Lower lobe of right lung (tissue), 2 donors: ENCODE data around the gene PHF13. TPM values are rescaled to one million over a fixed set of nuclear protein-coding genes. Genes with fewer than 3 reads are reported as not detected.
"Not testable (repeated sequence)": the region's sequence is repeated elsewhere in the genome, so short reads cannot be mapped to it uniquely, and the experiment has no call there.

ENCODE experiments used
- ATAC-seq, 2 donors: fragments of 200-7000 bp; cut with Tn5 transposase; one replicate each; pipeline ENCODE4 v1.9.1; 2020 to 2022; ENCODE audit warnings: mild to moderate bottlenecking in 2 of 2, moderate library complexity in 2 of 2
- DNase-seq: peaks from one replicate; pipeline ENCODE4 v3.0.0-alpha.2; 2020
- H3K27ac ChIP-seq: fragments of 200-600 bp; one replicate; pipeline ENCODE4 v1.8.0; 2022
- H3K27me3 ChIP-seq: fragments of 200-600 bp; one replicate; pipeline ENCODE4 v1.8.0; 2022; ENCODE audit warnings: low read depth
- H3K36me3 ChIP-seq: fragments of 200-600 bp; one replicate; pipeline ENCODE4 v1.8.0; 2022; ENCODE audit warnings: mild to moderate bottlenecking
- H3K4me1 ChIP-seq: fragments of 200-600 bp; one replicate; pipeline ENCODE4 v1.8.0; 2022
- H3K4me3 ChIP-seq: fragments of 200-600 bp; one replicate; pipeline ENCODE4 v1.8.0; 2022; ENCODE audit warnings: mild to moderate bottlenecking
- H3K9me3 ChIP-seq: fragments of 200-600 bp; one replicate; pipeline ENCODE4 v1.8.0; 2022
- intact Hi-C: fragments of 100-400 bp; cut with DNase I; formaldehyde crosslinking; loops from one replicate; pipeline ENCODE4 v1.11.0; 2022
- total RNA-seq: library from RNA; stranded (reverse); fragmentation: NEBNext Ultra II Directional; extraction: Animal tissue kit (Norgen Biotek cat#: 25700); gene quantifications from one replicate; pipeline ENCODE4 v1.2.1, GENCODE V29; 2021
- TF ChIP-seq, protein P1 (sequence below): fragments of 200-600 bp; IDR thresholded peaks from one replicate; pipeline ENCODE4 v1.8.0; 2022; ENCODE audit warnings: antibody characterized with exemption, mild to moderate bottlenecking
- donor health status: DM: no; HTN: yes; CAD: no; lungs with severe emphysema.

Gene PHF13
- total RNA-seq, 1 donor from 2014 or later = 10.2 TPM

DNA sequence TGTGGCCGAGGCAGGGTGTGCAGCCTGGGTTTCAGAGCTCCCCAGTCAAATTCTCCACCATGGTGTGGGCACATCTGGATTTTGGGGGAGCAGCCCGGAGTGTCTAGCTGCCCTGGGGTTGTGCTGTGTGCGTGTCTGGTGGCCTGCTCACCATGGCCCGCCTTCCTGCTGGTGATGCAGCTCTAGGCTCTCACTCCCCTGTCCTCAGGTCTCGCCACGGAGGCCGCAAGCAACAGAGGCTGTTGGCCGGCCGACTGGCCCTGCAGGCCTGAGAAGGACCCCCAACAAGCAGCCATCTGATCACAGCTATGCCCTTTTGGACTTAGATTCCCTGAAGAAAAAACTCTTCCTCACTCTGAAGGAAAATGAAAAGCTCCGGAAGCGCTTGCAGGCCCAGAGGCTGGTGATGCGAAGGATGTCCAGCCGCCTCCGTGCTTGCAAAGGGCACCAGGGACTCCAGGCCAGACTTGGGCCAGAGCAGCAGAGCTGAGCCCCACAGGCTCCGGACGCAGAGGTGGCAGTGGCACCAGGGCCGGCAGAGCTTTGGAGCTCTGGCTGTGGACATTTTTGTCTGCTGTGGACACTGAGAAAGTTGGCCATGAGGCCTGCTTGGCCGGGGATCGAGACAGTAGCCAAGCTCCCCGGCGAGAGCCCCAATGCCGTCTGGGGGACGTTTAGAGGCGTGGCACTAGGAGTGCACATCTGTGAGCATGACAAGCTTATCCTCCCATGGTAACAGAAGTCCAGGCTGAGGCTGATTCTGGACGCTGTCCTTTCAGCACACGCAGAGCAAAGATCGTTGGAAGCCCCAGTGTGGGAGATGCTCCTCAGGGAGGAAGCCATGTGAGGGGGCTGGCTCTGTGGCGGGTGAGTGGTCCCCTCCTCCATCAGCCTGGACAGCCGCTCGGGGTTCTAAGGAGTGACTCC lies 19.3 kb downstream of the PHF13 start:
- no peak for ATAC-seq
- TF ChIP-seq, protein P1, sequence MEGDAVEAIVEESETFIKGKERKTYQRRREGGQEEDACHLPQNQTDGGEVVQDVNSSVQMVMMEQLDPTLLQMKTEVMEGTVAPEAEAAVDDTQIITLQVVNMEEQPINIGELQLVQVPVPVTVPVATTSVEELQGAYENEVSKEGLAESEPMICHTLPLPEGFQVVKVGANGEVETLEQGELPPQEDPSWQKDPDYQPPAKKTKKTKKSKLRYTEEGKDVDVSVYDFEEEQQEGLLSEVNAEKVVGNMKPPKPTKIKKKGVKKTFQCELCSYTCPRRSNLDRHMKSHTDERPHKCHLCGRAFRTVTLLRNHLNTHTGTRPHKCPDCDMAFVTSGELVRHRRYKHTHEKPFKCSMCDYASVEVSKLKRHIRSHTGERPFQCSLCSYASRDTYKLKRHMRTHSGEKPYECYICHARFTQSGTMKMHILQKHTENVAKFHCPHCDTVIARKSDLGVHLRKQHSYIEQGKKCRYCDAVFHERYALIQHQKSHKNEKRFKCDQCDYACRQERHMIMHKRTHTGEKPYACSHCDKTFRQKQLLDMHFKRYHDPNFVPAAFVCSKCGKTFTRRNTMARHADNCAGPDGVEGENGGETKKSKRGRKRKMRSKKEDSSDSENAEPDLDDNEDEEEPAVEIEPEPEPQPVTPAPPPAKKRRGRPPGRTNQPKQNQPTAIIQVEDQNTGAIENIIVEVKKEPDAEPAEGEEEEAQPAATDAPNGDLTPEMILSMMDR = no peak
- H3K9me3 ChIP-seq = no peaks in the 10 kb centered on the region
- no peaks in the 10 kb centered on the region for H3K27me3 ChIP-seq
- no peak overlapping the region for H3K27ac ChIP-seq
- peaks cover 100% of the 10 kb centered on the region for H3K36me3 ChIP-seq
- no peaks in the 10 kb centered on the region for H3K4me1 ChIP-seq
- intact Hi-C loops = no loop called here
- no peak overlapping the region for H3K4me3 ChIP-seq
- no peak for DNase-seq

DNA sequence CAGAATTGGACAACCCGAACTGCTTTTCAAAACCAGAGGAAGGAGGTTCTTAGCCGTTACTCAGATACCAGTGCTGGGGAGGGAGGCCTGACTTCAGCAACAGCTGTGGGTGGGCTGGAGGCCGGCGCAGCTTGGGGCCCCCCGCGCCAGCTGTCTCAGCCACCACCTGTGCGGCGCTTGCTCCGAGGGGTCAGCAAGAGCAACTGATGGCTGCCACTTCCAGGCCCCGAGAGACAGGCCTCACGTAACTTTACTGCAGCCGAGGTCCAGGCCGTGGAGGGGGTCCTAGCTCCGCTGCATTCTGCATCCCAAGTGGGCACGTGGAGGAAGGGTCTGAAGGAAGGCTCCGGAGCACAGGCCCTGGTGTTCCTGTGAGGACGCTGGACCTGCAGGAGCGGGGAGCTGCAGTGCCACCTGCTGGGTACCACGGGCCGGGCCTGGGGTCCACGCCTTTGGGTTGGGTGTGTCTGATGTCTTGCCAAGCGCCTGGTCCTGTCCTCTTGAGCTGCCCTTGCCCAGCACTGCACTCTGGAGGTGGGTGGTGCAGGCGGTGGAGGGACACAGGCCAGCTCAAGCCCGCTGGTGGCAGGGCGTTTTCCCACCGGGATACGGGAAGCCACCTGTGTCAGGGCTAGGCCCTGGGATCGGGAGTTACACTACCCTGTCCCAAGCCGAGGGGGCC lies 21.0 kb downstream of the PHF13 start:
- peak; percentile 69 to 78 for ATAC-seq
- H3K27me3 ChIP-seq = no peaks in the 10 kb centered on the region
- TF ChIP-seq, protein P1 = peak; percentile 41
- no peak overlapping the region for H3K27ac ChIP-seq
- peaks cover 98% of the 10 kb centered on the region for H3K36me3 ChIP-seq
- intact Hi-C loops = no loop called here
- no peaks in the 10 kb centered on the region for H3K9me3 ChIP-seq
- H3K4me1 ChIP-seq = no peaks in the 10 kb centered on the region
- H3K4me3 ChIP-seq = no peak overlapping the region
- peak; percentile 73 for DNase-seq

DNA sequence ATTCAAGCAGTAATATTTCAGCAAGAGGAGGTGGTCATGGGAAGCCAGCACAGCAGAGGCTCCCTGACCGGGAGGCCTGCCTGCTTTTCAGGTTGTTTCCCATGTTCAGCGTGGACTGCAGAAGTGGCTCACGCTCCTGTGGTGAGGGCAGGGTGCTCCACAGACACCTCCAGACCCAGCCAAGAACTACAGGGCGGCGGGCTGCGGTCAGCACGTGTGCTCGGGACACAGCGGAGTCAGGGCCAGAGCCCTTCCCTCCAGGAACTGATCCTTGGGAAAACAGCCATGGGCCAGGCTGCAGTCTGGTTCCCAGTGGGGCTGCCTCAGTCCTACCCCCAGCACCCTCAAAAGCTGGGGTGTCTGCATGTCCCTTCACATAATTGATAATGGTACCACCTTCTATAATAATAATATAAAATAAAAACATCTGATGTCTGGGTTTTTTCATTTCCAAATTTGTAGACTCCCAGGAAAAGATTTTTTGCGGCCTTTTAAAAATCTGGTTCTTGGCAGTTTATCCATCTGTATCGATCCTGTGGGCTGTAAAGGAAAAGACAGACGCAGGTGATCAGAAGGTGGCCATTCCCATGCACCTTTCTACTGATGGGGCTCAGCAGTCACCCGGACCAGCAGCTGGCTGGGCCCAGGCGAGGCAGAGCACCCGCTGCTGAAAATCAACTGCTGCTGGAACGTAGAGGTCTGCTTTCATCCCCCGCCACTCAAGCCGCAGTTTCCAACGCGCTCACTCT lies 21.8 kb downstream of the PHF13 start:
- TF ChIP-seq, protein P1 = no peak
- Histone ChIP-seq H3K9me3 (no peaks in the 10 kb centered on the region), H3K27ac (no peak overlapping the region), H3K36me3 (peaks cover 98% of the 10 kb centered on the region), H3K27me3 (no peaks in the 10 kb centered on the region), H3K4me3 (no peak overlapping the region), H3K4me1 (no peaks in the 10 kb centered on the region)
- DNase-seq = no peak
- intact Hi-C loops = no loop called here
- no peak for ATAC-seq

DNA sequence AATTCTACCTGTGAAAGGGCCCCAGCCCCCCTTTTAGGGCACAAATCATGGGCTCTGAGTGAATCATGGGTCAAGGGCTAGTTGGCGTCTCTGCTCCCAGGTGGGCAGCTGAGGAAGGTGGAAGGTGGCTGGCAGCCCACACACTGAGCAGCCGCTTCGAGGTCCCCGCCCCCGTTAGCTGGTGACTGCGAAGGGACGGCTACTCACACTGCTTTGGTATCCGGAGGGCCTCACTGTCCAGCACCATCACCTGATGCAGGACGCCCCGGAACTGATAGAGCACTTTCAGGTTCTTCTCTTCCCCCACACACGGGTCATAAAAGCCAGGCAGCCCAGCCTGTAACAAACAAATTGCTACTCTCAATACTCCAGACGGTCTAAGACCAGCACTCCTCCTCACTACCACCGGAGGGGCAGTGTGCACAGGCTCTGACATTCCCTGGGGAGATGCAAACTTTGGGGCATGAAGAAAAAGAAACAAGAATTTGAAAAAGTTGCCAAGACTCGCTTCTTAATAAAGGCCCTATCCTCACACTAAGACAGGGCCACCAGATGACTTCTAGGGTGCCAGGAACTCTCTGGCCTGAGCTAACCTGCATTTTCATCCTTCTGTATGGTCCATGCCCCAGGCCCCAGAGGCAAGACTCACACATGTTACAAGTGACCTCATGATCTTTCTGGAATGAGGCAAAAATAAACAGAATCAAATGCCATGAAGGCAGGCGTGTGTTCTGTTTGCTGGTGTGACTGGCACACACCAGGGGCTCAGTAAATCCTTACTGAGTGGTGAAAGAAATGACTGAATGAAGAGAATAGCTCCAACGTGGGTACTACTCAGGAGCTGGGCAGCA lies 22.6 kb downstream of the PHF13 start:
- TF ChIP-seq, protein P1 = no peak
- H3K27me3 ChIP-seq = no peaks in the 10 kb centered on the region
- no peak overlapping the region for H3K27ac ChIP-seq
- no peaks in the 10 kb centered on the region for H3K4me1 ChIP-seq
- peaks cover 97% of the 10 kb centered on the region for H3K36me3 ChIP-seq
- intact Hi-C loops = no loop called here
- no peak for DNase-seq
- no peak overlapping the region for H3K4me3 ChIP-seq
- no peaks in the 10 kb centered on the region for H3K9me3 ChIP-seq
- ATAC-seq = no peak

DNA sequence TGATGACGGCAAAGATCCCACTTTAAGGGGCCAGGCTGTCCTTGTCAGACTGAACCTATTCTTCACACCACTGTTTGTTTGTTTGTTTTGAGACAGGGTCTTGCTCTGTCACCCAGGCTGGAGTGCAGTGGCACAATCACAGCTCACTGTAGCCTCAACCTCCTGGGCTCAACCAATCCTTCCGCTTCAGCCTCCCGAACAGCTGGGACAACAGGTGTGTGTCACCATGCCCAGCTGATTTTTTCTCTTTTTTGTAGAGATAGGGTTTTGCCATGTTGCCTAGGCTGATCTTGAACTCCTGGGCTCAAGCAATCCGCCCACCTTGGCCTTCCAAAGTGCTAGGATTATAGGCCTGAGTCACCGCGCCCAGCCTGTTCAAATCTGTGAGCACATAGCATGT lies 23.2 kb downstream of the PHF13 start:
- H3K4me1 ChIP-seq, ATAC-seq, intact Hi-C loops: not testable (repeated sequence)

More for the DNA sequence above, 23.2 kb downstream of the PHF13 start:
- not testable (repeated sequence) for H3K27ac ChIP-seq, DNase-seq, H3K9me3 ChIP-seq, H3K27me3 ChIP-seq, H3K4me3 ChIP-seq
- H3K36me3 ChIP-seq = peaks cover 95% of the 10 kb centered on the region
